Measurements from ENCODE around the gene KCNH4. TPM values are rescaled to one million over a fixed set of nuclear protein-coding genes. Genes with fewer than 3 reads are reported as not detected.

KCNH4 gene
- total RNA-seq, 6 donors from 2014 or later = under 0.01 to 0.27 TPM; not detected in 4

- Histone ChIP-seq H3K27ac (peak overlapping the region; percentile 61 to 86 (median 80)), H3K4me3 (peak overlapping the region; percentile 18 to 62 (median 53)), H3K27me3 (peaks cover 0 to 16% (median 8%) of the 10 kb centered on the region in 4 donors), H3K9me3 (no peaks in the 10 kb centered on the region), H3K36me3 (no peaks in the 10 kb centered on the region), H3K4me1 (peaks cover 24 to 41% (median 35%) of the 10 kb centered on the region in 4 donors)
- 5 to 27% methylated on average over 20 to 53 of the region's 83 CpGs for WGBS, 2 donors
- peak; percentile 37 to 55 for TF ChIP-seq POLR2AphosphoS5 (IDR thresholded peaks at IDR 0.05)
- TF ChIP-seq POLR2A (IDR thresholded peaks at IDR 0.05) = peak in 2 of 4 donors; percentile 24 to 85
- TF ChIP-seq, protein P1, sequence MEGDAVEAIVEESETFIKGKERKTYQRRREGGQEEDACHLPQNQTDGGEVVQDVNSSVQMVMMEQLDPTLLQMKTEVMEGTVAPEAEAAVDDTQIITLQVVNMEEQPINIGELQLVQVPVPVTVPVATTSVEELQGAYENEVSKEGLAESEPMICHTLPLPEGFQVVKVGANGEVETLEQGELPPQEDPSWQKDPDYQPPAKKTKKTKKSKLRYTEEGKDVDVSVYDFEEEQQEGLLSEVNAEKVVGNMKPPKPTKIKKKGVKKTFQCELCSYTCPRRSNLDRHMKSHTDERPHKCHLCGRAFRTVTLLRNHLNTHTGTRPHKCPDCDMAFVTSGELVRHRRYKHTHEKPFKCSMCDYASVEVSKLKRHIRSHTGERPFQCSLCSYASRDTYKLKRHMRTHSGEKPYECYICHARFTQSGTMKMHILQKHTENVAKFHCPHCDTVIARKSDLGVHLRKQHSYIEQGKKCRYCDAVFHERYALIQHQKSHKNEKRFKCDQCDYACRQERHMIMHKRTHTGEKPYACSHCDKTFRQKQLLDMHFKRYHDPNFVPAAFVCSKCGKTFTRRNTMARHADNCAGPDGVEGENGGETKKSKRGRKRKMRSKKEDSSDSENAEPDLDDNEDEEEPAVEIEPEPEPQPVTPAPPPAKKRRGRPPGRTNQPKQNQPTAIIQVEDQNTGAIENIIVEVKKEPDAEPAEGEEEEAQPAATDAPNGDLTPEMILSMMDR (IDR thresholded peaks at IDR 0.05) = peak; percentile 81 to 99 (median 96)
- TF ChIP-seq EP300 (IDR thresholded peaks at IDR 0.05) = no peak
- DNase-seq (peak; percentile 83 to 96), ATAC-seq (ENCODE audit: low FRiP score in 2 of 2) (peak; percentile 82 to 95)
Observed at GRCh38 chr17:42183741-42184711, 3.1 kb upstream of the KCNH4 start.

DNA sequence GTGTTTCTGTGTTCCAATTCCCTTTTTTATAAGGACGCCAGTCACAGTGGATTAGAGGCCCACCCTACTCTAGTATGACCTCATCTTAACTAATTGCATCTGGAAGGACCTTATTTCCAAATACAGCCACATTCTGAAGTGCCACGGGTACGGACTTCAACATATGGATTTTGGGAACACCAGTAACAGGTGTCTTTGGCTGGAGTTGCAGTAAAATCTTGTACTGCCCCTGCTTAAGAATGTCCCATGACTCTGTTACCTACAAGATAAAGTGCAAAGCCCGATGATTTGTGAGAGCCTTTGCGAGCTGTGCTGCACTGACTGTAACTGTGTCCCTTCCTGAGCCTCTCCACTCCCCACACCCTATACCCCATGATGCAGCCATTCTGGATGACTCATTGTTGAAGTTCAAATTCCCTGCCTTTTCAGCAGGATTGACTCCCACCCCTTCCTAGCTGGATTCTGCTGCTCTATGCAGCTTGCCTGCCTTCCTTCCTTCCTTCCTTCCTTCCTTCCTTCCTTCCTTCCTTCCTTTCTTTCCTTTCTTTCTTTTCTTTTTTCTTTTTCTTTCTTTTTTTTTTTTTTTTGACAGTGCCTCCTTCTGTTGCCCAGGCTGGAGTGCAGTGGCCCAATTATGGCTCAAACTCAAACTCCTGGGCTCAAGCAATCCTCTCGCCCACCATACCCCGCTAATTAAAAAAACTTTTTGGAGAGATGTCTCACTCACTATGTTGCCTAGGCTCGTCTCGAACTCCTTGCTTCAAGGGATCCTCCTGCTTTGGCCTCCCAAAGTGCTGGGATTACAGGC, 2.2 kb upstream of the KCNH4 start:
- no peak for ATAC-seq (ENCODE audit: low FRiP score in 2 of 2)
- Histone ChIP-seq H3K36me3 (no peaks in the 10 kb centered on the region), H3K9me3 (no peaks in the 10 kb centered on the region), H3K4me3 (peak overlapping the region in 3 of 4 donors; percentile 46 to 62 (median 60)), H3K4me1 (peaks cover 24 to 48% (median 36%) of the 10 kb centered on the region in 4 donors), H3K27ac (peak overlapping the region; percentile 61 to 86 (median 80)), H3K27me3 (peaks cover 0 to 16% (median 8%) of the 10 kb centered on the region in 4 donors)
- TF ChIP-seq POLR2AphosphoS5 (IDR thresholded peaks at IDR 0.05) = no peak
- TF ChIP-seq EP300 (IDR thresholded peaks at IDR 0.05) = no peak
- TF ChIP-seq, protein P1 (IDR thresholded peaks at IDR 0.05) = no peak
- no peak for TF ChIP-seq POLR2A (IDR thresholded peaks at IDR 0.05)
- WGBS, 2 donors = 58 to 64% methylated on average over 9 of the region's 9 CpGs
- DNase-seq = no peak

DNA sequence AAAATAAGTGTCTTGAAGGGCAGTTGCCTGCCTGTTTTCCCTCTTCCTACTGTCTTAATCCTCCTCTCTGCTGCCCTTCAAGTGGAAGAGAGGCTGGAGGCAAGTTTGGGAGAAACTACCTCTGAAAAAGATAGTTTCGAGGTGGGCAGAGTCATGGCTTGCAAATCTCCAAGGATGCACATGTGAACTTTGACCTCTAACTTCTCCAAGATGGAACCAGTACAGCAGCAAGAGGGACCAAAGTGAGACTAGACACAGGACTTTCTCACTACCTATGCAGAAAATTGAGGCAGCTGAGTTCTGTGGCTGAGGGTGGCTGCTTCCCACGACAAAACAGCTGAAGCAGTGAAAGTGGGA, 887 bp upstream of the KCNH4 start:
- Histone ChIP-seq H3K27me3 (peaks cover 0 to 16% (median 8%) of the 10 kb centered on the region in 4 donors), H3K9me3 (no peaks in the 10 kb centered on the region), H3K36me3 (no peaks in the 10 kb centered on the region), H3K4me3 (no peak overlapping the region), H3K27ac (no peak overlapping the region), H3K4me1 (peaks cover 24 to 48% (median 36%) of the 10 kb centered on the region in 4 donors)
- 80 to 91% methylated on average over 2 of the region's 2 CpGs for WGBS, 2 donors
- DNase-seq = no peak
- TF ChIP-seq, protein P1 (IDR thresholded peaks at IDR 0.05) = no peak
- TF ChIP-seq POLR2A (IDR thresholded peaks at IDR 0.05) = no peak
- ATAC-seq (ENCODE audit: low FRiP score in 2 of 2) = no peak

DNA sequence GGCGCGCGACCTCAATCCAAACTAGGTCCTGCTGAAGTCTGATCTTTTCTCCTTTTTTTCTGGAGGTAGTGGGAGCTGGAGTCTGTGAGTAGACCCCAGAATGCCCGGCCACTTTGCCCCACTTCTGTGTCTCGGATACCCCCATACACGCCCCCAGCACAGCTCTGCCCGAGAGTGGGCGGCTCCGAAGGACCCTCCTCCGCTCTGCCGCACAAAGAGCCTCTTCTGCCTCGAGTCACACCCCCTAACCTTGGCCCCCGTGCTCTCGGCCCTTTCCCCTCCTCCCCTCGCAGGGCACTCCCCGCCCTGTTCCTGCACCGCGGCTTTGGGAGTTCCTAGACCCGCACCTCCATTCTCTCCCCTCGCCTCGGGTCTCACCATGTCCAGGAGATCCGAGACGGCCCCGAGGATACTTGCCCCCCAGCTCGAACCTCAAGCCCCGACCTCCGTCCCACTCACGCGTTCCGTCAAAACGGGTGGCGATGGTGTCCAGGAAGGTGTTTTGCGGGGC, 476 bp downstream of the KCNH4 start:
- Histone ChIP-seq H3K4me3 (peak overlapping the region in 3 of 4 donors; percentile 39 to 51 (median 50)), H3K9me3 (no peaks in the 10 kb centered on the region), H3K27ac (no peak overlapping the region), H3K36me3 (no peaks in the 10 kb centered on the region), H3K27me3 (peaks cover 0 to 16% (median 8%) of the 10 kb centered on the region in 4 donors), H3K4me1 (peaks cover 24 to 48% (median 36%) of the 10 kb centered on the region in 4 donors)
- DNase-seq = no peak
- WGBS, 2 donors = 3 to 4% methylated on average over 30 to 33 of the region's 33 CpGs
- ATAC-seq (ENCODE audit: low FRiP score in 2 of 2) = no peak
- TF ChIP-seq EP300 (IDR thresholded peaks at IDR 0.05) = no peak
- no peak for TF ChIP-seq POLR2AphosphoS5 (IDR thresholded peaks at IDR 0.05)
- TF ChIP-seq, protein P1 (IDR thresholded peaks at IDR 0.05) = no peak
- no peak for TF ChIP-seq POLR2A (IDR thresholded peaks at IDR 0.05)
